ENCODE data around the gene HVCN1.

Gene HVCN1

DNA sequence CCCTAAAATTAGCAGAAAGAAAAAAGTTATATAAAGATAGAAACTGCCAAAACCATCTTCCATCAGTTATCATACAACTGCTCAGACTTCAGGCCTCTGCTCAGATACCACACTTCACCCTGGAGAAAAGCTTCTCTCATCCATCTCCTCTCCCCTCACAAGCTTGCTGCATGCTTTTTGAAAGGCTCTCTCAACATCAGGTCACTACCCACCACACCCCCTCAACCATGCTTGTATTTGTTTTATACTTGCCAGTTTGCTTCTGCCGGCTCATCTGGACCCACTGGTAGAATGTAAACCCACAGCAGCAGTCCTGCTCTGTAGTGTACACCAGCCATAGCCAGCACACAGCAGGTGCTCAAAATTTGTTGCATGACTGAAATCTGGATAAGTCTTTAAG, 45.0 kb upstream of the HVCN1 start:
- no peaks in the 10 kb centered on the region for H4K20me1 ChIP-seq (ENCODE audit: insufficient read depth, low read length)
- no peaks in the 10 kb centered on the region for H3K9me3 ChIP-seq (ENCODE audit: low read length)
- no peak overlapping the region for H3K4me3 ChIP-seq (ENCODE audit: low read depth, low read length, poor library complexity, severe bottlenecking)
- H3K27me3 ChIP-seq (ENCODE audit: insufficient read depth, low read length), result no peaks in the 10 kb centered on the region
- H3K4me2 ChIP-seq (ENCODE audit: low read length), result no peak overlapping the region
- no peaks in the 10 kb centered on the region for H3F3A ChIP-seq (ENCODE audit: insufficient read depth, low read length)
- peaks cover 71% of the 10 kb centered on the region for H3K36me3 ChIP-seq (ENCODE audit: insufficient read depth, low read length)
- no peaks in the 10 kb centered on the region for H3K9me2 ChIP-seq (ENCODE audit: low read depth, low read length)
- no peak overlapping the region for H2AFZ ChIP-seq (ENCODE audit: low read length)
- H3K79me2 ChIP-seq (ENCODE audit: insufficient read depth, low read length), result peaks cover 87% of the 10 kb centered on the region
- no peak overlapping the region for H3K9ac ChIP-seq (ENCODE audit: low read length)
- TF ChIP-seq, protein P1, sequence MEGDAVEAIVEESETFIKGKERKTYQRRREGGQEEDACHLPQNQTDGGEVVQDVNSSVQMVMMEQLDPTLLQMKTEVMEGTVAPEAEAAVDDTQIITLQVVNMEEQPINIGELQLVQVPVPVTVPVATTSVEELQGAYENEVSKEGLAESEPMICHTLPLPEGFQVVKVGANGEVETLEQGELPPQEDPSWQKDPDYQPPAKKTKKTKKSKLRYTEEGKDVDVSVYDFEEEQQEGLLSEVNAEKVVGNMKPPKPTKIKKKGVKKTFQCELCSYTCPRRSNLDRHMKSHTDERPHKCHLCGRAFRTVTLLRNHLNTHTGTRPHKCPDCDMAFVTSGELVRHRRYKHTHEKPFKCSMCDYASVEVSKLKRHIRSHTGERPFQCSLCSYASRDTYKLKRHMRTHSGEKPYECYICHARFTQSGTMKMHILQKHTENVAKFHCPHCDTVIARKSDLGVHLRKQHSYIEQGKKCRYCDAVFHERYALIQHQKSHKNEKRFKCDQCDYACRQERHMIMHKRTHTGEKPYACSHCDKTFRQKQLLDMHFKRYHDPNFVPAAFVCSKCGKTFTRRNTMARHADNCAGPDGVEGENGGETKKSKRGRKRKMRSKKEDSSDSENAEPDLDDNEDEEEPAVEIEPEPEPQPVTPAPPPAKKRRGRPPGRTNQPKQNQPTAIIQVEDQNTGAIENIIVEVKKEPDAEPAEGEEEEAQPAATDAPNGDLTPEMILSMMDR (IDR thresholded peaks at IDR 0.05; ENCODE audit: low read length), result no peak
- no peak for TF ChIP-seq EZH2 (IDR thresholded peaks at IDR 0.05; ENCODE audit: borderline replicate concordance, low read length)
- no peak overlapping the region for H3K27ac ChIP-seq (ENCODE audit: low read depth, low read length, poor library complexity, severe bottlenecking)
- H3K4me1 ChIP-seq (ENCODE audit: insufficient read depth, low read length, severe bottlenecking), result peaks cover 16% of the 10 kb centered on the region

DNA sequence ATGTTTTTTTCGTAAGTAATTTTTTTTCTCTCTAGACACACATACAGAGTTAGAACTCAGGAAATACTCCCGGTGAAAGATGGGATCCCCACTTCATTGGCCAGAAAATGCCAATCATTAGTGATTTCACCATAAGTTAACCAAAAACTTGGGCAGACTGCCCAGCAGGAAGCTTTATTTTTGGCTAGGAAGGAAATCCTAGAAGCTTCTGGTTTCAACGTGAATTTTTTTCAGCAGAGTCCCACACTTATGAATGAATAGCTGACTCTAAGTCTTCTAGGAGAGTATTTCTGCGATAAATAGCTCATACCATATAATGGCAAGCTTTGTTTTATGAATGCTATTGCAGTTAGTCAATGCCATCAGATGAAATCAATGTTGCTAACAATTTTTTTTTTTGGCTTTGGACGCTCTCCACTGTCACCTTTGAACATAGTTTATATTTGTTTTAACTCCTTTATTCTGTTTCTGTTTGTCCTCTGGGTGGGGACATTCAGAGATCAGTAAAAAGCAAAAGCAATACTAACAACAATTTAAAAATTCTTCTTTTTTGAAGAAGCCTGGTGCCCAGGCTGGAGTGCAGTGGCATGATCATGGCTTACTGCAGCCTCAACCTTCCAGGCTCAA, 44.3 kb upstream of the HVCN1 start:
- Histone ChIP-seq H3K9me2 (ENCODE audit: low read depth, low read length) (no peaks in the 10 kb centered on the region), H3K79me2 (ENCODE audit: insufficient read depth, low read length) (peaks cover 80% of the 10 kb centered on the region), H3K27me3 (ENCODE audit: insufficient read depth, low read length) (no peaks in the 10 kb centered on the region), H3K9me3 (ENCODE audit: low read length) (no peaks in the 10 kb centered on the region), H3K27ac (ENCODE audit: low read depth, low read length, poor library complexity, severe bottlenecking) (no peak overlapping the region), H4K20me1 (ENCODE audit: insufficient read depth, low read length) (no peaks in the 10 kb centered on the region), H3K4me3 (ENCODE audit: low read depth, low read length, poor library complexity, severe bottlenecking) (no peak overlapping the region), H3K36me3 (ENCODE audit: insufficient read depth, low read length) (peaks cover 77% of the 10 kb centered on the region), H3F3A (ENCODE audit: insufficient read depth, low read length) (no peaks in the 10 kb centered on the region), H3K4me1 (ENCODE audit: insufficient read depth, low read length, severe bottlenecking) (peaks cover 9% of the 10 kb centered on the region), H3K4me2 (ENCODE audit: low read length) (no peak overlapping the region), H2AFZ (ENCODE audit: low read length) (no peak overlapping the region), H3K9ac (ENCODE audit: low read length) (no peak overlapping the region)
- TF ChIP-seq, protein P1 (IDR thresholded peaks at IDR 0.05; ENCODE audit: low read length), result no peak
- TF ChIP-seq EZH2 (IDR thresholded peaks at IDR 0.05; ENCODE audit: borderline replicate concordance, low read length), result no peak

GRCh38 chr12:110732572-110732971, 43.7 kb upstream of the HVCN1 start:
- H3K4me3 ChIP-seq (ENCODE audit: low read depth, low read length, poor library complexity, severe bottlenecking), result no peak overlapping the region
- no peaks in the 10 kb centered on the region for H3K27me3 ChIP-seq (ENCODE audit: insufficient read depth, low read length)
- peaks cover 3% of the 10 kb centered on the region for H3K4me1 ChIP-seq (ENCODE audit: insufficient read depth, low read length, severe bottlenecking)
- H3K9ac ChIP-seq (ENCODE audit: low read length), result no peak overlapping the region
- H4K20me1 ChIP-seq (ENCODE audit: insufficient read depth, low read length), result no peaks in the 10 kb centered on the region
- peaks cover 74% of the 10 kb centered on the region for H3K79me2 ChIP-seq (ENCODE audit: insufficient read depth, low read length)
- H3F3A ChIP-seq (ENCODE audit: insufficient read depth, low read length), result no peaks in the 10 kb centered on the region
- peaks cover 71% of the 10 kb centered on the region for H3K36me3 ChIP-seq (ENCODE audit: insufficient read depth, low read length)
- H3K9me3 ChIP-seq (ENCODE audit: low read length), result no peaks in the 10 kb centered on the region
- H3K4me2 ChIP-seq (ENCODE audit: low read length), result no peak overlapping the region
- TF ChIP-seq, protein P1 (IDR thresholded peaks at IDR 0.05; ENCODE audit: low read length), result no peak
- TF ChIP-seq EZH2 (IDR thresholded peaks at IDR 0.05; ENCODE audit: borderline replicate concordance, low read length), result no peak
- H2AFZ ChIP-seq (ENCODE audit: low read length), result no peak overlapping the region
- H3K9me2 ChIP-seq (ENCODE audit: low read depth, low read length), result no peaks in the 10 kb centered on the region
- no peak overlapping the region for H3K27ac ChIP-seq (ENCODE audit: low read depth, low read length, poor library complexity, severe bottlenecking)
